HG02938 (cell line): ENCODE data around the gene CFAP74.

Experiments
- ATAC-seq: cut with Tn5 transposase; IDR thresholded peaks from one replicate; pipeline ENCODE4 v1.9.1; 2021; ENCODE audit warnings: mild to moderate bottlenecking, moderate library complexity; ENCODE audit not compliant: unreplicated experiment

Gene CFAP74

DNA sequence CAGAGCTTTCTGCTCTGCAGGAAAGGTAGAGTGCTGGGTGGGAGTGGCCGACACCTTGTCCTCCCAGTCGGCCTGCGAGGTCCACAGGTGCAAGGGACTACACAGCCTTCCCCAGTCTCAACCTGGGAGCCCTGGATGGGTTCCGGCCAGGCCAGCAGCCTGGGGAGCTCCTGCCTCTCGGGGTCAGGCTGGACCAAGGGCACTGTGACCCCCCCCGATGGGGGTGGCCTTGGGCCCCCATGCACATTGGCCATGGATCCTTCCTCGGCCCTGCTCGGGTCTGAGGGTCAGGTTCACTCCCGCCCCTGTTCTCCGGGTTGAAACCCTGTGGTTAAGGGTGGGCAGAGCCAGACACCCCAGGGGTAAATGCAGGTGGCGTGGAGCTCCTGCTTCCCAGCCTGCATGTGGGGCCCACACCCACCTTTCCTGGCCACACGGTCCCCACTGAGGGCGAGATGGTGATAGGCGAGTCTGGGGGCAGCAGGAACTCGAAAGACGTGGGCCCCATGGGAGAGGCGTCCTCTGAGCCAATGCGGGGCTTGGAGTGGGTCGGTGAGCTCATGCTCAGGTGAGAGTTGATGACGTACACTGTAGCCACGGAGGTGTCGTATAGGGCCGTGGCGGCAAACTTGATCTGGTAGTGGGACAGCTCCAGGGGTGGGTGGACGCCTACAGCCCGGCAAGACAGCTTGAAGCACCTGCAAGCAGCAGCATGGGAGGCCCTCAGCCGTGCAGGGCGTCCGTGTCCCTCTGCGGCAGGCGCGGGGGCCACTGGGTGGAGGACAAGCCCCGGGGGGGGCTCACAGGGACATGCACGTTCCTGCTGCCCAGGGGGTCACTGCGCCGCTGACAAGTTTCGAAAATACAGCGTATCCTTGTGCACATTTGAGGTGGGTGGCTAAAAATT is 73.7 kb downstream of the CFAP74 start:
- no peak for ATAC-seq

DNA sequence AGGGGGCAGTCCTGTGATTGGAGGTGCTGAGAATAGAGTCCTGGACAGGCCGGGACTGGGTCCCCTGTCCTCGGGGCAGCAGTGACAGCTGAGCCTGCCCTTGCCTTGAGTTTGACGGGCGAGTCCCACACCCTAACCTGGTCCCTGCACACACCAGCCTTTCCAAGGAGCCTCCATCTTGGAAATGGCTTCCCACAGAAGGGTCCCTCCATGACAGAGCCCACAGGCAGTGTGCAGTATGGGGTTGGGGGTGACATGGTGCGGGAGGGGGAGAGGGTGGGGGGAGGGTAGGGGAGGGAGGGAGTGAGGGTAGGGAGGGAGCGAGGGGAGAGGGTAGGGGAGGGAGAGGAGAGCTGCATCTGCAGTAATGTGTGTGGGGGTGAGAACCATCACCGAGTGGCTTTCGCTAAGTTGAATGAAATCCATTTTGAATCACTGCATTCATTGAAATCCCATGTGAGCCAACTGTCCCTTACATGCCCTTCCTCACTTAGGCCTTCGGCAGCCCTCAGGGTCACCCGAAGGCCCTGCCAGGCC is 74.4 kb downstream of the CFAP74 start:
- no peak for ATAC-seq

DNA sequence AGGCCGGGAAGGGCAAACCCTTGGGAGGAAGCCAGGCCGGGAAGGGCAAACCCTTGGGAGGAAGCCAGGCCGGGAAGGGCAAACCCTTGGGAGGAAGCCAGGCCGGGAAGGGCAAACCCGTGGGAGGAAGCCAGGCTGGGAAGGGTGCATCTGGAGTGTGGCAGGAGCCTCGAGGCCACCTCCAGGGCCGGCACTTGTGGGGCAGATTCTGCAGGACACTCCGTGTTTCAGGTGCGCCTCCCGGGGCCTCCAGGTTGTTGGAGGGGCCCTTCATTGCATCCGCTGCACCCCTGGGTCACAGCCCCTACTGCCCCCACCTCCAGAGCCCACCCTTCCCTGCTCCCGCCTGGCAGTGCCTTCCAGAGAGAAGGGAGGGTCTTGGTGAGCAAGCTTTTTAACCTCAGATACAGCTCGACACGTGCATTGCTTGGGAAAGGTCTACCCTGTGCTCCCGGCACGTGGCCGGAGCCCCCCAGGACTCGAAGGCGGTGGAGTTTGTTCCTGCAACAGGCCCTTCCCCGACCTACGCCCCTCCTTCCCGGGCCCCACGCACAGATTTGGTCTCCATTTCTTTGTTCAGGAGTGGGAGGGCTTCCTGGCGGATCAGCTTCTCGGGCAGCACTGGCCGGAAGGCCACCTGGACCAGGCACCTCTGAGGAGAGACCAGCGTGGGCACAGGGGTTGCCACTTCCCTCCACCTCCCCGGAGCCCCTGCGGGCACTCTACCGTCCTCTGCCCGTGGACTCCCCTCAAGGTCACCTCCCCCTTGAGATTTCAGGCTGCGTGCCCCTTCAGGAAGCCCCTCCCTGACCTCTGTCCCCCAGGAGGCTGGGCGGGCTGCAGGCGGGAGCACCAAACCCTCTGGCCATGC is 75.1 kb downstream of the CFAP74 start:
- ATAC-seq = no peak

DNA sequence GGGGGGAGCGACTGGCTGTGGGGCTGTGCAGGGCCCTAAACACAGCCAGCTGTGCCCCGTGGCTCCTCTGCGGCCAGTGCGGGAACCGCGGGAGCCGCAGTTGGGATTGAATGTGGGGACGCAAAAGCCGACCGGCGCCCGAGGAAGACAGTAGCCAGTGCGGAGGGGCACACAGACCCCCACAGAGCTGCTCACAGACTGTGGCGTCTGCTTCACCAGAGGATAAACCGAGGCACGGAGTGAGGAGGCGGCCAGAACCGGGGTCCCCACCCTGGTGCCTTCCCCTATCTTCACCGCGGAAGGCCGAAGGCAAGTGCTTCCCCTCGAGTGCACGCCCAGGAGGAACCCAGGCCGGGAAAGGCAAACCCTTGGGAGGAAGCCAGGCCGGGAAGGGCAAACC is 75.8 kb downstream of the CFAP74 start:
- no peak for ATAC-seq

DNA sequence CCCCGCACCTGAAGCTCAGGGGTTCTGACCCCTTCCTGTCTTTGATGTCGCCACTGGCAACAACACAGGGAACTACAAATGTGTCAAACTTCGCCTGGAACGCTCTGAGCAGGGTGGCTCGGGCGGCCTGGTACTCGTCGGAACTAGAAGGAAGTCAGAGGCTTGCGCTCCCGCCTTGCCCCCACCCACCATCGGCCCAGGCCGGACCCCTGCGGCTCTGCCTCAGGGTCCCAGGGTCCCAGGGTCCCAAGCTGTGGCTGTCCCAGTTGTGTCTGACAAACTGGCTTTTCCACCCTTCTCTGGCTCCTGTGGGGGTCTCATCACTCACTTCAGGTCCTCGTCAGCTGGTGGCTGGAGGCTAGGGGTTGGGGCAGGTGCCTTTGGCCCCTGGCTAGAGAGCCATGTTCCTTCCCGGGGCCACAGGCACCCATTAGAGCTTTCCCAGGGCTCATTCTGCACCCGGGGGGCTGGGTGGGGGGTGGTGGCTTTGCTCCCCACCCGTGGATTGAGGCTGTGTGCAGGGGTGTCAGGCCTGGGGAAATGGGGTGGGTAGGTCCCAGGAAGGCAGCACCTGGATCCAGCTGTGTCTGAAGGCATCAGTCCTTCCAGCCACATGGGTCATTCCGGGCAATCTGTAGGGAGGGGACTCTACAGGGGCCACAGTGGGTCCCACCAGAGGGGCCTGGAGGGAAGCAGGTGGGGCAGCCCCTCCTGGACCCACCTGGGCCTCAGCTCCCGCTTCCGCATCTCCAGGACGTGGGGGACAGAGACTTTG is 76.5 kb downstream of the CFAP74 start:
- ATAC-seq = no peak

DNA sequence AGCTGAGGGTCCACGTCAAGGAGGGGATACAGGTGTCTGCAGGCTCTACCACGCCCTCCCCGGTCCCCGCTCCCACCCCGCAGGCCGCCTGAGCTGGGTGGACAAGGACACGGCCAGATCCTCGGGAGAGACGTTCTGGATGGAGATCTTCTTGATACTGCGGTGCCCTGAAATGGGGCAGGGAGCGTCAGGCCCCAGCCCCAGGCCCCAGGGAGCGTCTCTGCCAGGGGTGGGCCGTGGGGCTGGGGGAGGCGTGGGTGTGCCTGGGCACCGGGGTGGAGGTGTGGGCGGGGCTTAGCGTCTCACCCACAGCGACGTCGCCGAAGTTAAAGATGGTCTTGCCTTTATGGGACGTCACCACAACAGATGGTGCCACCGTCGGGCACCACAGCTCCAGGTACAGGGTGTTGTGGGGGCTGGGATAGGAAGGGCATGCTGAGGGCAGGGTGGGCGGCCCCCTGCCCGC is 77.2 kb downstream of the CFAP74 start:
- ATAC-seq = no peak

DNA sequence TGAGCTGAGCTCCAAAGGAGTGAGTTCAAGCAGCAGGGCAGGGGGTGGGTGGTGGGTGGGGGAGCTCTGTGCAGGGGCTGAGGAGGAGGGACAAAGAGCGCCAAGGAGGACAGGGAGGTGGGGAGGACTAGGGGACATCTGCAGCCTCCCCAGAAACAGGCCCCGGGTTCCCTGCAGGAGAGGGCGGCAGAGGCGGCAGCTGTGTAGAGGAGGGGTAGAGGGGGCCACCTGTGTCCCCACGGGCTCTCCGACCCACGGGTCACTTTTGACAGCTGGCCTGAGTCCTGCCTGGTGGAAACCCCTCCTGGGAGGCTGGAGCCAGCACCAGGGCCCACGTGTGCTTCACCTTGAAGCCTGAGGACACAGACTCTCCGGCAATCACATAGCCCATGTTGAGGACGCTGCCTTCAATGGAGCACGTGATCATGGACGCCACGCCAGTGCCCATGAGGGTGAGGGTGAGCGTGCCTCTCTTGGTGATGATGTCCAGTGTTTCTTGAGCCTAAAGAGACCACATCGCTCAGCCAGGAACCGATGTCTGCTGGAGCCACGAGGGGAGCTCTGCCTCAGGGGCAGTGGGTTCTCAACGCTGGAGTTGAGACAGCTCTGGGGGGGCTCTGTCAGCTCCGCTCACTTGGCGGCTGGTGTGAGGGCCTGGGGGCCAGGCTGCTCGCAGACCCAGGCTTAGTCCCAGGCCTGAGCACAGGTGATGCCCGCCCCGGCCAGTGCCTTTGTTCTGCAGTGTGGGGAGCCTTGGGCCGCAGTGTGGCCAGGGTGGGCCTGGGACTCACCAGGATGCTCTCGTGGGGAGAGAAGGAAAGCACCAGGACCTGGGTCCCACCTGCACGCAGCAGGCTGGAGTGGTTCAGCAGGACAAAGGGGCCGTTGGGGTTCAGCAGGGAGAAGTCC is 77.9 kb downstream of the CFAP74 start:
- no peak for ATAC-seq

DNA sequence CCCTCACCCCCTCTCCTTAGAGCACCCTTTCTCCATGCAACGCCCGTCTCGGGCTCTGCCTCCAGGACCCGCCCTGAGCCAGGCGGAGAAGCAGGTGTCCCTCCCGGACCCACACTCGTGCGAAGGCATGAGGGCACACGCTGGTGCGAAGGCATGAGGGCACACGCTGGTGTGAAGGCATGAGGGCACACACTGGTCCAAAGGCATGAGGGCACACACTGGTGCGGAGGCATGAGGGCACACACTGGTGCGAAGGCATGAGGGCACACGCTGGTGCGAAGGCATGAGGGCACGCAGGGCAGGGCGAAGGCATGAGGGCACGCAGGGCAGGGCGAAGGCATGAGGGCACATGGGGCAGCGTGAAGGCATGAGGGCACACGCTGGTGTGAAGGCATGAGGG is 78.7 kb downstream of the CFAP74 start:
- no peak for ATAC-seq

DNA sequence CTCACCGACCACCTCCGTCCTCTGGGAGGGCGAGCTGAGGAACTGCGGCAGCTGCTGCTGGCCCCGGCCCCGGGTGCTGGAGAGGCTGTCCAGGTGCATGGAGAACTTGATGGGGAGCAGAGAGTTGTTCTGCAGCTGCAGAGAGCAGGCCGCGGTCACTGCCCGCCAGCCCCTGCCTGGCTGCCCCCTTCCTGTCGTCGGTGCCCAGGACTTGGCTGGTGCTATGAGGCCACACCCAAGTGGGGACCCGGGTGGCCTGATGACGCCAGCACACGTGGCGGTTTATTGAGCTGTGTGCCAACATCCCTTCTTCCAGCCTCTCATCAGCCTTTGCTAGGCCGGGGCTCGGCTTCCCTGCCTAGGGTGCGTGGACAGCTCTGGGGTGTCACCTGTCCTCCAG is 79.2 kb downstream of the CFAP74 start:
- no peak for ATAC-seq

DNA sequence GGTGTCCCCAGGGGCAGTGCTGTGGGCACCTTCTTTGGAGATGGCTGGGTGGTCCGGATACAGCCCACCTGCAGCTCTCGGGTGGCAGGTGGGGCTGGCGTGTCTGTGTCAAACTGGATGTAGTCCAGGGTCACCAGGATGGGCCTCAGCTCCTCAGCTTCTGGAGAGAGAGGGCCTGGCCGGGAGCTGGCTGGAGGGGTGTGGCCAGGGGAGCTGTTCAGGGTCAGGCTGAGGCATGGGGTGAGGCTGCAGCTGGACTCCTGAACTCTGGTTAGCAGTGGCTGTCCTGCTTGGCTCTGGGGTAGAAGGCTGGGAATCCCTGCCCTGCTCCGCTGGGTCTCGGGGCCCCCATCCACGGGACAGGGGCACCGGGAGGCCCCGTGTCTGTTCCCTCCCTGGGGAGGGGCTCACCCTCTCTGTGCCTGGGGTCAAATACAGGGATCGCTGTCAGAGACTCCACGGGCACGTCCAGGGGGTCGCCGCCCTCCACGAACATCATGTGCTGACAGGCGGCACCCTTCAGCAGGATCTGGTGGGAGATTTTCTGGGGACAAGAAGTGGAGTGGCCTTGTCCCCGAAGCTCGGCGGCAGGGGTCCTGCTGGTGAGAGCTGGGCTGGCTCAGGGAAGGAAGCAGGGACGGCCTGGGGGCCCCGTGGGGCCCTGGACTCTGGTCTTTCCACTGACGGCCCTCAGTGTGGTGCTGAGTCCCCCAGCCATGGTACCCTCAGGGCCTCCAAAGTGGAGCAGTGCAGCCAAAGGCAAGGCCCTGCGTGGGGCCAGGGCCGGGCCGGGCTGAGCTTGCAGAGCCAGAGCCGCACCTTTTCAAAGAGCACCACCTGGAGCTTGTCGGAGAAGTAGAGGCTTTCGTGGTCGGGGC is 80.4 kb downstream of the CFAP74 start:
- ATAC-seq = no peak

DNA sequence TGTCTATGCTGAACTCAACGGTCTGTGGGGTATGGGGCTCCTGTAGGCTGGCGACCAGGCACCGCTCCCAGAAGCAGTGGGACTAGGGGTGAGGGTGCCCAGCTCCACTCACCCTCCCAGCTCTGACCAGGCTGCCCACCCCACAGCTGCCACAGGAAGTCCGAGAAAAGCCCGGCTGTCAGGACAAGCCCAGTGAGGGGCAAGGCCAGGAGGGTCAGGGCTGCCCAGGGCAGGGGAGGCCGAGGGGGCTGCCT is 81.0 kb downstream of the CFAP74 start:
- ATAC-seq = no peak

DNA sequence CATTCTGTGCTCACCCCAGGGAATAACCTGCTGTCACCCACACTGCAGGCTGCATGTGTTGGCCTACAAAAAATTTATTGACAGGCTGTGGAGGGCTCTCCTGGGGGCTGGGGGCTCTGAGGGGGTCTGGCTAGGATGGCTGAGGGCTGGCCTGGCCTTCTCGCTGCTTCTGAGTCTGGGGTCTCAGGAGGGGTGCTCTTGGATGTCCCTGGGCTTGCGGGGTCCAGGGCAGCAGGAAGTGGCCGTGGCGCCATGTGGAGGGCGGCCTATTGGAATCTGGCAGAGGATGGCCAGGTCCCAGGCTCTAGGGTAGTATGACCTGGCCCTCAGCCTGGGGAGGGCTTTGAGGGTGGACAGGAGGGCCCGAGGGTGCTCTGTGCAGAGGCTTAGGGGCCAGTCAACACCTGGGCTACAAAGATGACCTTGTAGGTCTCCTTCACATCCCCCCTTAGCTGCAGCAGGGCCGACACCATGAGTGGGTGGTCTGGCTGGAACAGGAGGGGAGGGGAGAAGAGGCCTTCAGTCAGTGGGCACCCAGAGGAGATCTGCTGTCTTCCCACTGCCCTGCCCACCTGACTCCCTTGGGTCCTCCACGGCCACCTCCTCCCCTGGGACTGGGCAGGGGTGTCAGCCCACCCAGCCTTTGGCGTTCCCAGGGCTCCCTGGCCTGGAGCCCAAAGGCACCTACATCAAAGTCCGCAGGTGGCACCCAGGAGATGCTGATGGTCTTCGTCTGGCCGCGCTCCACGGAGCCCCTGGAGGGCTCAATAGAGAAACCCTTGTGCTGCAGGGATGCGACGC is 81.5 kb downstream of the CFAP74 start:
- ATAC-seq = no peak

DNA sequence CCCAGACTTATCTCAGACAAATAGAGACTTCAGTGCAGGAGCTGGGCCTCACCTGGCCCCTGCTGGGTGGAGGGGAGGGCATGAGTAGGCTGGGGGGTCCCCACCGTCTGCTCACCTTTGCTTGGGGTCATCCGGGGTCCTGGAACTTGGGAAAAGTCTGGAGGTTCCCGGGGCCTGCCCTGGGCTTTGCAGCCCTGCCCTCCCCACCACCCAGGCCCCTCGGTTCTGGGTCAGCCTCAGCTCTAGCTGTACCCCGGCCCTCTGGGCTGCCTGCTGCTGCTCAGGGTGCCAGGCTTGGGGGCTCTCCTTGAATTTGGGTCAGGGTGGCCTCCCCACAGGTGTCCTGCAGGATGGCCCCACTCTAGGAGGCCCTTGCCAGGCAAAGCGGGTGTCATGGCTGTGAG is 82.1 kb downstream of the CFAP74 start:
- no peak for ATAC-seq

DNA sequence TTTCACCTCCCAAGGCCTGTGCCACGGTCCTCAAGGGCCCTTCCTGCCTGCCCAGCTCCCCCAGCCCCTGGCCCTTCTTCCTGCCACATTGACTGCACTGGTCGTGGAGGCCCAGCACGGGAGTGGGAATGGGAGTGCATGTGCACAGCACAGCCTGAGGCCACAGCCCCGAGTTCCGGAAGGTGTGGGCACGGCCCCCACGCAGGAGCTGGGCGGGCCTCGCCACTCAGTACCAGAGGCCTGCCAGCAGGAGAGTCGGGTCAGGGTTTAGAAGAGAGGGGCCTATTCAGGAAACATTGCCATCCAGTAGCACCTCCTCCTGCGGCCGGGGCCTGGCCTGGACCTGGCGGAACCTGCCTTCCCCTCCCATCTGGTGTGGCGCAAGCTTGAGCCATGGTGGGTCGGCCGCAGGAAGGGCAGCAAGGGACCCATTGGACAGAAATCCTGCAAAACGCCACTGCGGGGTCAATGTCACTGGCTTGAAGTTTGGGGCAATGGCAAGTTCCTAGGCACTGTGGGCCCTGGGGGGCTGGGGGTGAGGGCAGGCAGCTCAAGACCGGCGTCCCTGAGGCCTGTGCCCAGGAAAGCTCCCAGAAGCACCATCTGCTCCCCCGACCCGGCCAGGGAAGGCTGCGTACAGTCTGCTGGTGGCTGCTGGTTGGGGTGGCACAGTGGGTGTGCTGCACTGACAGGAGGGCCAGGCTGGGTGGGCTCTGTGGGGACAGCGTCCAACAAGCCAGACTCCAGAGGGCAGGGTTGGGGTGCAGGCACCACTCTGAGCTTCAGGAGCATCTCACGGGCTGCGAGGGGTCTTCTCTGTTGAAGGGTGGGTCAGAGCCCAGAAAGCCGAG is 82.8 kb downstream of the CFAP74 start:
- ATAC-seq = no peak

DNA sequence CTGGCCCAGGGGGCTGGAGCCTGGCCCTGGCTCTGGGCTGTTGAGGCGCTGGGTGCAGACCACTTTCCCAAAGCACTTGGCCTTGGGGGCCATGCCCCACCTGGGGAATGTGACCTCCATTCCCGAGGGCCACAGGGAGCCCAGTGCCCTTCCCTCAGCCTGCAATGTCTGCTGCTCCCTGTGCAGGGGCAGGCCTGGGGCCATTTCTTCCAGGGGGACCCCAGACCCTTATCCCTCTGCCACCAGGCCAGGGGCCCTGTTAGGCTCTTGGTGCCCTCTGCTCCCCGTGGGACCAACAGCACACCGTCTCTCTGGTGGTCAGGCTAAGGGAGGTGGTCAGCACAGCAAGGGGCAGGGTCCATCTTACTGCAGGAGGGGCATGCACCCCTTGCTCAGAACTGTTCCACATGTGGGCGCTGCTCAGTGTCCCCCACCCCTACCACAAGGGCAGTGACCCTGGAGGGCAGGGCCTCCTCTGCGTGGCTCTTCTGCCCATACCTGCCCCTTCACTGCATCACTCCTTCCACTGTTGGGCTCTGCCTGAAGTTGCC is 83.5 kb downstream of the CFAP74 start:
- no peak for ATAC-seq

DNA sequence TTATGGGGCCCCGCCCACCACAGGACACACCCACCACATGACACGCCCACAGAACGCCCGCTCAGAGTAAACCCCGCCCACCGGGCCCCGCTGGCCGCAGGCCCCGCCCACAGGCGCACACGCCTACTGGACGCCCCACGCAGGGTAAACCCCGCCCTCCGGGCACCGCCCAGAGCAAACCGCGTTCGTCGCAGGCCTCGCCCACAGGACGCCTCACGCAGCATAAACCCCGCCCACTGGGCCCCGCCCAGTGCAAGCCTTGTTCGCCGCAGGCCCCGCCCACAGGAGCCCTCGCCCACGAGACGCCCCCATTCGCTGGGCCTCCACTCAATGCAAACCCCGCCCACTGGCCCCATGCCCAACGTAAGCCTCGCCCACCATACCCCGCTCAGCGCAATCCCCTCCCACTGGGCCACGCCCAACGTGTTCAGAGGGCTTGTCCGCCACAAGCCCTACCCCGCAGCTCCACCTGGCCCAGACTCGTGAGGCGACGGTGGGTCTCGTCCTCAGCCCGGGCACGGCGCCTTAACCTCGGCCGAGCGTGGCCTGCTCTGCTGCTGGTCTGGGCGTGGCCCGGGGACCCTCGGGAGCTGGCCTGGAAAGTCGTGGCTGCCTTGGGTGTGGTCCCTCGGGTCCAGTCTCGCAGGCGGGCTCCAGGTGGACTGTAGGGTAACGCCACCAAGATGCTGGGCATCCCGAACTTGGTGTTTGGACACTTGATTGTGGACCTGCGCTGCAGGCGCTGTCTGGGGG is 84.1 kb downstream of the CFAP74 start:
- peak; percentile 81 for ATAC-seq
